VCaP (cell line): Measurements from ENCODE around the gene DAPK3.

Source experiments
- H3K27ac ChIP-seq: fragments of 450-650 bp; 2 replicates; pipeline ENCODE4 v1.5.1; 2017
- TF ChIP-seq, protein P1 (sequence below): fragments of 450-650 bp; conservative IDR thresholded peaks from 2 replicates; pipeline ENCODE4 v1.5.1; 2017; ENCODE audit warnings: mild to moderate bottlenecking, moderate library complexity

The DAPK3 gene

DNA sequence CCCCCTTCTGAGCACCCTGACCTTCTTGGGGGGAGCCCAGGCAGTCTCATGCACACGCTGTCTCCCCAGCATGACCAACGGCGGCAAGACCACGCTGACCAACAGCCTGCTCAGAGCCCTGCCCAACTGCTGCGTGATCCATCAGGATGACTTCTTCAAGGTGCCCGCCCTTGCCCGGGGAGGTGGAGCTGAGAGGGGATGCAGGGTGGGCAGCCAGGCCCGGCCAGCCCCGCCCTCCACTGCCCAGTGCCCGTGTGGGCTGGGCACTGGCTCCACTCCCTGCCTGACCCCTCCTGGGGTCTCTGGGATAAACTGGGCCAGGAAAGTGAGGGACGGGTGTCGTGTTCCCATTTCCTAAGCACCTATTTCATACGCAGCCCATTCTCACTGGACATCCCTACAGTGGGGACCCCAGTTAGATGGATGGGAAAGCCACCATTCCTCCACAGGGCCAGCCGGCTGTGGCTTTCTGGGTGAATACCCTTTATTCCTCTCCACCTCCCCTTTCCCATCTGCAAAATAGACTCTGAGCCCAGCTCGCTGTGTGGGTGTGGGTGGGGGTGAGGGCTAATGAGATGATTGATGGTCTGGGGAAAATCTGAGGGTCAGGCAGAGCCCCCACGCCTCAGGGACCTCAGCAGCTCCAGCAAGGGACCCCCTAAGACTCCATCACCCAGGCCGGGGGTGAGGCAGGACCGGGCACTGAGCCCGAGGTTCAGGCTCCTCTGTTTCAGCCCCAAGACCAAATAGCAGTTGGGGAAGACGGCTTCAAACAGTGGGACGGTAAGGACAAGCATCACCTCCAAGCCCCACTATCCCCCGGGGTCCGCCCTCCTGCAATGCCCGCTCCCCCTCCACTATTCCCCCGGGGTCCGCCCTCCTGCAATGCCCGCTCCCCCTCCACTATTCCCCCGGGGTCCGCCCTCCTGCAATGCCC lies 34.1 kb downstream of the DAPK3 start:
- no peak overlapping the region for H3K27ac ChIP-seq
- TF ChIP-seq, protein P1, sequence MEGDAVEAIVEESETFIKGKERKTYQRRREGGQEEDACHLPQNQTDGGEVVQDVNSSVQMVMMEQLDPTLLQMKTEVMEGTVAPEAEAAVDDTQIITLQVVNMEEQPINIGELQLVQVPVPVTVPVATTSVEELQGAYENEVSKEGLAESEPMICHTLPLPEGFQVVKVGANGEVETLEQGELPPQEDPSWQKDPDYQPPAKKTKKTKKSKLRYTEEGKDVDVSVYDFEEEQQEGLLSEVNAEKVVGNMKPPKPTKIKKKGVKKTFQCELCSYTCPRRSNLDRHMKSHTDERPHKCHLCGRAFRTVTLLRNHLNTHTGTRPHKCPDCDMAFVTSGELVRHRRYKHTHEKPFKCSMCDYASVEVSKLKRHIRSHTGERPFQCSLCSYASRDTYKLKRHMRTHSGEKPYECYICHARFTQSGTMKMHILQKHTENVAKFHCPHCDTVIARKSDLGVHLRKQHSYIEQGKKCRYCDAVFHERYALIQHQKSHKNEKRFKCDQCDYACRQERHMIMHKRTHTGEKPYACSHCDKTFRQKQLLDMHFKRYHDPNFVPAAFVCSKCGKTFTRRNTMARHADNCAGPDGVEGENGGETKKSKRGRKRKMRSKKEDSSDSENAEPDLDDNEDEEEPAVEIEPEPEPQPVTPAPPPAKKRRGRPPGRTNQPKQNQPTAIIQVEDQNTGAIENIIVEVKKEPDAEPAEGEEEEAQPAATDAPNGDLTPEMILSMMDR, result no peak

DNA sequence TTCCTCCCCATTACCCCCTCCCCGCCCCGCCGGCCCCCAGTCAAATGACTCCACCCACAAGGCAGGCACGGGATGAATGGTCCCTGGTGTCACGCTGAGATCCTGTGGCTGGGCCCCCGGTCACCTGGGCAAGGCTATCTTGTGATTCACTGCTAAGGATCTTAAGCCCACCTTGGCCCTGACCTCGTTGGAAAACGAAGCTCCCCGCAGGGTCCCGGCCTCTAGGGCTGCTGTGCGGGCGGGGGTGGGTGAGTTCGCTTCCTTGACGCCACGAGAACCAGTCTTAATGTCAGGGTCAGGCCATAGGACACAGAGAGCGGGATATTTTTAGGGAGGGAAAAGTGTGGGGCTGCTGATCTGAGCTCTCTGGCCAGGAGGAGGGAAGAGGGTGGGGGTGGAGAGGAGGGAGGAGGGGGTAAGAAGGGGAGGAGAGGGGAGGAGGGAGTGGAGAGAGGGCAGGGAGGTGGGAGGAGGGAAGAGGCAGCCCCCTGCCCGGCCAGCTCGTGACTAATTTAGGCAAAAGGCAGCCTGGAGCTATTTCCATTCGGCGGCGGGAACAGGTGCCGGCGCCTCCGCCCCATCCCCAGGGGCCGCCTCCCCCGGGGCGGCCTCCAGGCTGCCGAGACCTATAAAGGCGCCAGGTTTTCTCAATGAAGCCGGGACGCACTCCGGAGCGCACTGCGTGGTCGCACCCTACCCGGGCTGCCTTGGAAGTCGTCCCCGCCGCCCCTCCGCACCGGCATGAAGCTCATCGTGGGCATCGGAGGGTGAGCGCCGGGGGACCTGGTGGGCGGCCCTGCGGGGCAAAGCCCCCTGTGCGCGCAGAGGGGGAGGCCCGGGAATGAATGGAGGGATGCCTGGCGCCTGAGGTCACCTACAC lies 37.7 kb downstream of the DAPK3 start, which contains the start of gene NMRK2:
TSS of gene NMRK2 (plus strand) at position 139 of the 880 bp plus-strand sequence. CDS start at position 742, 603 bp downstream.
- TF ChIP-seq, protein P1, result no peak
- no peak within 1 kb of the TSS for H3K27ac ChIP-seq

DNA sequence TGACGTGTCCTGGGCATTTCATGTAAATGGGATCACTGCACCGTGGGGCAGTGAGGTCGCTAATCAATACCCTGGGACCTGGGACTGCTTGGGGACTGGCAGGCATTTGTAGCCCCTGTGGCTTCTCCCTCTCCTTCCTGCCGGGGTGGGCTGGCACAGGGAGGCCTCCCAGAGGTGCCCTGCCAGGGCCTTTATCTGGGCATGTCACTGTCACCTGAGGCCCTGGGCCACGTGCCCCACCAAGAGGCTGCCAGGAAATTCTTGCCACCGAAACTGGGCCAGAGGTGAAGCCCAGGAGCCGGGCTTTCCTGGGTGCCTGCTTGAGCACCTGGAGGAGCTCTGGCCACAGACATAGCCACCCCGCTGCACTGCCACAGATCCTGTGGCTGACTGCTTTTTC lies 39.9 kb downstream of the DAPK3 start:
- no peak overlapping the region for H3K27ac ChIP-seq

DNA sequence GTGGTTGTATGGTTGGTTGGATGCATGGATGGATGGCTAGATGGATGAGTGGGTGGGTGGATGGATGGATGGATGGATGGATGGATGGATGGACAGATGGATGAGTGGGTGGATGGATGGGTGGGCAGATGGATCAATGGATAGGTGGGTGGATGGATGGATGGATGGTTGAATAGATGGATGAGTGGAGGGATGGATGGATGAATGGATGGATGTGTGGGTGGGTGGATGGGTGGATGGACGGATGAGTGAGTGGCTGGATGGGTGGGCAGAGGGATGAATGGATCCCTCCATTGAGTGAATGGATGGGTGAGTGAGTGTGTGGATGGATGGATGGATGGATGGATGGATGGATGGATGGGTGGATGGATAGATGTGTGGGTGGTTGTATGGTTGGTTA lies 47.0 kb downstream of the DAPK3 start:
- H3K27ac ChIP-seq, result no peak overlapping the region
- TF ChIP-seq, protein P1, result no peak

More for the DNA sequence above, 39.9 kb downstream of the DAPK3 start:
- TF ChIP-seq, protein P1, result no peak

- TF ChIP-seq, protein P1, result no peak
- H3K27ac ChIP-seq, result no peak overlapping the region
Observed at GRCh38 chr19:3923096-3923758, 47.7 kb downstream of the DAPK3 start.

DNA sequence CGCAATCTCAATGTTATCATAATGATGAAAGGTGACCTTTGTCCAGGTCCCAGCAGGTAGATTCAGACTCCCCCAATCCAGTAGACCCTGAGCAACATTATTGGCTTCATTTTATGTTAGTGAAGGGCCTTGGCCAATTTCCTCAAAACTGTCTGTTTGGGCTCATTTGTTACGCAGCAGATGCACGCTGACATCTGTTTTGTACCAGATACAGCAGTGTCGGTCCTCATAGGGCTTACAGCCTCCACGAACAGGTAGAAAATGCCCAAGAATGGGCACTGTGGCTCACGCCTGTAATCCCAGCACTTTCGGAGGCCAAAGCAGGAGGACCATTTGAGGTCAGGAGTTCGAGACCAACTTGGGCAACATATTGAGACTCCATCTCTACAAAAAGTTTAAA lies 51.1 kb downstream of the DAPK3 start:
- no peak overlapping the region for H3K27ac ChIP-seq
- TF ChIP-seq, protein P1, result no peak
